OCI-LY3 (cell line): ENCODE data around the gene ZNF213.
"Not testable (repeated sequence)": the region's sequence is repeated elsewhere in the genome, so short reads cannot be mapped to it uniquely, and the experiment has no call there.

ENCODE experiments used
- H2AFZ ChIP-seq: fragments of 200-600, 300-600 bp; shearing (Covaris generic); 2 replicates; pipeline ENCODE4 v1.6.0; 2014; ENCODE audit warnings: antibody characterized with exemption, low read depth, low read length
- H3K27ac ChIP-seq: fragments of 200-600, 300-600 bp; sonication (generic); 2 replicates; pipeline ENCODE4 v1.5.1; 2014; ENCODE audit warnings: mild to moderate bottlenecking, low read length, moderate library complexity, mixed read lengths
- H3K27me3 ChIP-seq: fragments of 200-600, 300-600 bp; sonication (generic); 2 replicates; pipeline ENCODE4 v1.6.1; 2014; ENCODE audit warnings: low read depth, low read length, mixed read lengths
- H3K36me3 ChIP-seq: fragments of 200-600, 300-600 bp; sonication (generic); replicated peaks from 2 replicates; pipeline ENCODE3; 2014; ENCODE audit warnings: low read depth, low read length, mixed read lengths
- H3K4me1 ChIP-seq: fragments of 300-600, 200-600 bp; sonication (generic); 2 replicates; pipeline ENCODE4 v1.6.1; 2014; ENCODE audit warnings: low read length, mixed read lengths
- H3K4me2 ChIP-seq: fragments of 200-600, 300-600 bp; sonication (generic); 2 replicates; pipeline ENCODE4 v1.6.1; 2014; ENCODE audit warnings: low read length, mixed read lengths
- H3K4me3 ChIP-seq: fragments of 300-600, 200-600 bp; sonication (generic); 2 replicates; pipeline ENCODE4 v1.5.1; 2014; ENCODE audit warnings: antibody characterized with exemption, mild to moderate bottlenecking, low read length, moderate library complexity
- H3K79me2 ChIP-seq: fragments of 300-600, 200-600 bp; shearing (Covaris generic); 2 replicates; pipeline ENCODE4 v1.6.1; 2014; ENCODE audit warnings: mild to moderate bottlenecking, low read length, mixed read lengths
- H3K9ac ChIP-seq: fragments of 300-600, 200-600 bp; shearing (Covaris generic); 2 replicates; pipeline ENCODE4 v1.6.0; 2014; ENCODE audit warnings: mild to moderate bottlenecking, low read length, moderate library complexity
- H3K9me3 ChIP-seq: fragments of 200-600, 300-600 bp; shearing (Covaris generic); 2 replicates; pipeline ENCODE4 v1.6.1; 2014; ENCODE audit warnings: low read length, mixed read lengths; ENCODE audit not compliant: insufficient read depth
- H4K20me1 ChIP-seq: fragments of 200-600, 300-600 bp; sonication (generic); 2 replicates; pipeline ENCODE4 v1.6.1; 2016; ENCODE audit warnings: low read length, mixed read lengths; ENCODE audit not compliant: insufficient read depth
- CTCF ChIP-seq: fragments of 200-600, 300-600 bp; sonication (generic); IDR thresholded peaks from 2 replicates; pipeline ENCODE4 v1.5.1; 2014; ENCODE audit warnings: antibody characterized with exemption, low read length, low read depth
- EZH2phosphoT487 ChIP-seq: fragments of 200-600 bp; shearing (Covaris generic); IDR thresholded peaks from 2 replicates; pipeline ENCODE4 v1.6.1; 2018; ENCODE audit warnings: antibody characterized with exemption, mixed run types, low read depth

ZNF213 gene

GRCh38 chr16:3166505-3166886 lies 31.7 kb downstream of the ZNF213 start:
- Histone ChIP-seq H3K36me3 (no peaks in the 10 kb centered on the region), H3K27ac (no peak overlapping the region), H3K27me3 (no peaks in the 10 kb centered on the region), H3K4me1 (peaks cover 8% of the 10 kb centered on the region), H3K4me2 (no peak overlapping the region), H3K4me3 (no peak overlapping the region), H4K20me1 (no peaks in the 10 kb centered on the region), H3K9me3 (no peaks in the 10 kb centered on the region), H2AFZ (no peak overlapping the region), H3K79me2 (no peaks in the 10 kb centered on the region), H3K9ac (no peak overlapping the region)
- TF ChIP-seq CTCF, result no peak
- TF ChIP-seq EZH2phosphoT487, result no peak

GRCh38 chr16:3168729-3169128 lies 33.9 kb downstream of the ZNF213 start:
- not testable (repeated sequence) for H3K4me3 ChIP-seq, H3K27ac ChIP-seq, H3K27me3 ChIP-seq, H3K36me3 ChIP-seq, H4K20me1 ChIP-seq, H3K79me2 ChIP-seq, H3K9me3 ChIP-seq, H3K9ac ChIP-seq, H2AFZ ChIP-seq, H3K4me2 ChIP-seq
- peaks cover 16% of the 10 kb centered on the region for H3K4me1 ChIP-seq

GRCh38 chr16:3170440-3171180 lies 35.8 kb downstream of the ZNF213 start:
- Histone ChIP-seq H3K27ac (peak overlapping the region; percentile 68), H3K27me3 (no peaks in the 10 kb centered on the region)

GRCh38 chr16:3171181-3171854 lies 36.5 kb downstream of the ZNF213 start:
- no peaks in the 10 kb centered on the region for H3K36me3 ChIP-seq
- no peaks in the 10 kb centered on the region for H3K79me2 ChIP-seq
- peak overlapping the region; percentile 68 for H3K27ac ChIP-seq
- TF ChIP-seq CTCF (no peak), EZH2phosphoT487 (no peak)
- H3K4me2 ChIP-seq, result peak overlapping the region; percentile 85
- peak overlapping the region; percentile 49; the same call in 1 of the 2 replicates for H2AFZ ChIP-seq
- peaks cover 19% of the 10 kb centered on the region for H3K4me1 ChIP-seq
- peak overlapping the region; percentile 65 for H3K9ac ChIP-seq
- peak overlapping the region; percentile 78 for H3K4me3 ChIP-seq
- H3K9me3 ChIP-seq, result no peaks in the 10 kb centered on the region
- H3K27me3 ChIP-seq, result no peaks in the 10 kb centered on the region
- no peaks in the 10 kb centered on the region for H4K20me1 ChIP-seq

More at GRCh38 chr16:3170440-3171180, 35.8 kb downstream of the ZNF213 start:
- Histone ChIP-seq H3K4me2 (peak overlapping the region; percentile 85), H3K4me3 (peak overlapping the region; percentile 78), H3K9ac (peak overlapping the region; percentile 65), H3K79me2 (no peaks in the 10 kb centered on the region), H3K4me1 (peaks cover 21% of the 10 kb centered on the region), H2AFZ (peak overlapping the region; percentile 49), H3K36me3 (no peaks in the 10 kb centered on the region), H4K20me1 (no peaks in the 10 kb centered on the region), H3K9me3 (no peaks in the 10 kb centered on the region)
- TF ChIP-seq CTCF, result no peak
- TF ChIP-seq EZH2phosphoT487, result no peak
